GM12878 (cell line): ENCODE data around the gene PCDH1. TPM values are rescaled to one million over a fixed set of nuclear protein-coding genes. Genes with fewer than 3 reads are reported as not detected.

Experiments
- ATAC-seq: fragments of 200-7000 bp; cut with Tn5 transposase; 3 replicates; pipeline ENCODE4 v1.9.1; 2020; ENCODE audit warnings: mild to moderate bottlenecking, moderate library complexity
- BruUV-seq: library from RNA; stranded (reverse); fragments of 400-500 nt; replicated peaks from 2 replicates; lab custom pipeline; 2021; lab: Mats Ljungman, UMichigan
- CTCF ChIA-PET: fragments of 300-600 bp; sonication (Branson Sonifier 250); formaldehyde crosslinking; extraction: SDS; loops from one replicate; lab custom pipeline; 2021; ENCODE audit warnings: inconsistent platforms; lab: Yijun Ruan, JAX
- POLR2A ChIA-PET: fragments of 350-600 bp; formaldehyde crosslinking; extraction: SDS; loops from one replicate; lab custom pipeline; 2021; ENCODE audit warnings: inconsistent platforms; lab: Charles Lee
- RAD21 ChIA-PET: fragments of 300-600 bp; sonication (Branson Sonifier 250); formaldehyde crosslinking; loops from one replicate; lab custom pipeline; 2023; ENCODE audit warnings: antibody characterized with exemption; ENCODE audit not compliant: unreplicated experiment; lab: Charles Lee
- SMC1A ChIA-PET: fragments of 300-600 bp; sonication (Branson Sonifier 250); formaldehyde crosslinking; loops from one replicate; lab custom pipeline; 2023; ENCODE audit not compliant: unreplicated experiment, uncharacterized antibody; lab: Charles Lee
- DNase-seq: peaks from one replicate; pipeline ENCODE4 v3.0.0-alpha.2; 2011; ENCODE audit warnings: low read depth, low spot score
- FAIRE-seq: peaks from 3 replicates; lab custom pipeline; 2011; peaks lifted over from hg19 to GRCh38; lab: Jason Lieb, UNC
- H2AFZ ChIP-seq: 2 replicates; pipeline ENCODE4 v1.6.0; 2011; ENCODE audit warnings: low read depth, low read length, control low read depth; ENCODE audit not compliant: control insufficient read depth
- H3K27ac ChIP-seq: 2 replicates; pipeline ENCODE4 v1.5.1; 2011; ENCODE audit warnings: control low read depth; ENCODE audit not compliant: control insufficient read depth, insufficient read depth
- H3K27me3 ChIP-seq, 2 experiments: replicated peaks in 1 of 2; 2 replicates each; pipeline versions ENCODE4 v1.6.0 to v1.6.1; 2011; ENCODE audit warnings: low read length in 1 of 2; ENCODE audit not compliant: control insufficient read depth in 2 of 2, insufficient read depth in 2 of 2
- H3K36me3 ChIP-seq, 2 experiments: 2 replicates each; pipeline ENCODE4 v1.5.1; 2011; ENCODE audit warnings: low read length in 1 of 2; ENCODE audit not compliant: control insufficient read depth in 2 of 2, insufficient read depth in 2 of 2
- H3K4me1 ChIP-seq: 2 replicates; pipeline ENCODE4 v1.6.1; 2011; ENCODE audit warnings: mild to moderate bottlenecking, low read length, moderate library complexity, mixed read lengths; ENCODE audit not compliant: control insufficient read depth, insufficient read depth
- H3K4me2 ChIP-seq: 2 replicates; pipeline ENCODE4 v1.6.0; 2011; ENCODE audit warnings: control low read depth; ENCODE audit not compliant: control insufficient read depth, insufficient read depth
- H3K4me3 ChIP-seq: fragments of 200-600 bp; sonication (generic); 2 replicates; pipeline ENCODE4 v1.5.1; 2016
- H3K79me2 ChIP-seq: 2 replicates; pipeline ENCODE4 v1.6.0; 2011; ENCODE audit warnings: low read length; ENCODE audit not compliant: control insufficient read depth, insufficient read depth
- H3K9ac ChIP-seq: 2 replicates; pipeline ENCODE4 v1.8.0; 2011; ENCODE audit warnings: low read length, control low read depth, mixed read lengths; ENCODE audit not compliant: control insufficient read depth, insufficient read depth
- H3K9me3 ChIP-seq: replicated peaks from 3 replicates; pipeline ENCODE4 v1.5.1; 2011; ENCODE audit warnings: mild to moderate bottlenecking, low read length; ENCODE audit not compliant: control insufficient read depth, insufficient read depth
- H4K20me1 ChIP-seq: 2 replicates; pipeline ENCODE4 v1.6.0; 2011; ENCODE audit not compliant: control insufficient read depth, insufficient read depth
- FOXK2 ChIP-seq: fragments of 450-650 bp; IDR thresholded peaks from 2 replicates; pipeline ENCODE4 v1.6.1; 2017; ENCODE audit warnings: mild to moderate bottlenecking, moderate library complexity
- IRF5 ChIP-seq: fragments of 450-650 bp; IDR thresholded peaks from 2 replicates; pipeline ENCODE4 v1.6.1; 2017; ENCODE audit warnings: borderline replicate concordance
- MXI1 ChIP-seq: fragments of 150-350 bp; IDR thresholded peaks from 2 replicates; pipeline ENCODE4 v1.6.1; 2011; ENCODE audit warnings: low read depth, mild to moderate bottlenecking, inconsistent platforms, low read length, improper control_type of control experiment
- RAD51 ChIP-seq: fragments of 450-650 bp; IDR thresholded peaks from 2 replicates; pipeline ENCODE4 v1.6.1; 2016; ENCODE audit warnings: moderate library complexity, mild to moderate bottlenecking, inconsistent platforms
- RB1 ChIP-seq: fragments of 450-650 bp; formaldehyde crosslinking; IDR thresholded peaks from 2 replicates; pipeline ENCODE4 v1.6.1; 2017; ENCODE audit warnings: mild to moderate bottlenecking, borderline replicate concordance
- SMAD1 ChIP-seq: fragments of 450-650 bp; IDR thresholded peaks from 2 replicates; pipeline ENCODE4 v1.6.1; 2018; ENCODE audit warnings: mild to moderate bottlenecking, low read depth; ENCODE audit not compliant: partially characterized antibody
- SPI1 ChIP-seq: IDR thresholded peaks from 2 replicates; pipeline ENCODE4 v1.6.1; 2011; ENCODE audit warnings: low read depth, mild to moderate bottlenecking, low read length, moderate library complexity, borderline replicate concordance; ENCODE audit not compliant: insufficient read depth
- WGBS: methylation state at CpG from one replicate; pipeline ENCODE4 v1.1.6; 2016; ENCODE audit warnings: low lambda C conversion rate; ENCODE audit not compliant: insufficient replicate concordance, insufficient coverage; ENCODE audit errors: missing lambda C conversion rate; 5-methylcytosine and 5-hydroxymethylcytosine counted together
- in situ Hi-C: fragments of 300-500 bp; cut with MboI; formaldehyde crosslinking; loops from 9 replicates; pipeline ENCODE4 v1.14.3; 2018; ENCODE audit warnings: mixed read lengths
- intact Hi-C: fragments of 100-400 bp; cut with micrococcal nuclease; formaldehyde crosslinking; loops from one replicate; pipeline ENCODE4 v1.14.2; 2022; ENCODE audit not compliant: unreplicated experiment
- polyA plus RNA-seq, 11 experiments: library from polyadenylated mRNA; depleted of rRNA in 4 of 11; unstranded in 6 of 11; stranded (reverse) in 5 of 11; fragments of >200 nt; fragmentation: Nextera tagmentation in 4 of 11; fragmentation: Illumina TruSeq in 1 of 11; extraction: Ambion mirVana in 4 of 11; extraction: Trizol in 1 of 11; gene quantifications; 1 replicate in 1 of 11; 2 replicates in 10 of 11; pipeline versions ENCODE4 v1.2.1 to v1.2.3, GENCODE V29; 2011 to 2016; ENCODE audit warnings: inconsistent platforms in 2 of 11, missing spikeins in 2 of 11, low read depth in 1 of 11
- total RNA-seq, 4 experiments: library from RNA; depleted of rRNA in 3 of 4; stranded (reverse); fragments of >200 nt in 3 of 4; fragmentation: Illumina TruSeq in 1 of 4; extraction: Trizol in 1 of 4; gene quantifications; 2 replicates each; pipeline versions ENCODE4 v1.2.1 to v1.2.3, GENCODE V29; 2013 to 2021
- TF ChIP-seq, protein P1 (sequence below): fragments of 450-650 bp; IDR thresholded peaks from 2 replicates; pipeline ENCODE4 v1.6.1; 2017; ENCODE audit warnings: mild to moderate bottlenecking, low read depth, inconsistent platforms; ENCODE audit not compliant: poor library complexity, severe bottlenecking
- TF ChIP-seq, protein P2 (sequence below): fragments of 450-650 bp; IDR thresholded peaks from 2 replicates; pipeline ENCODE4 v1.6.1; 2017; ENCODE audit warnings: low read depth, mild to moderate bottlenecking, moderate library complexity

The PCDH1 gene
- total and polyA plus RNA-seq, 10 of the 15 experiments (the other 5 are each of a cell fraction or from before 2014, with no cell fraction given): 0.07 to 0.36 (median 0.16) TPM; not detected in 7

GRCh38 chr5:141815796-141816180, 62.4 kb downstream of the PCDH1 start:
- no peak overlapping the region for H3K27ac ChIP-seq
- intact Hi-C loops (loop anchor here (2.0 kb wide), 1 partner anchor 123 kb away; no protein-coding TSS in a partner anchor), in situ Hi-C loops (no loop called here)
- H3K9ac ChIP-seq: no peak overlapping the region
- ATAC-seq (no peak), FAIRE-seq (no peak), DNase-seq (no peak)
- H3K27me3 ChIP-seq: peaks cover 0 to 2% of the 10 kb centered on the region in 2 experiments; a peak in 2 of 4 replicates
- RAD21 ChIA-PET: interaction anchor here (1.3 to 2.1 kb wide), 2 partner anchors 114 to 145 kb away, joined by 4 read pairs; no protein-coding TSS in a partner anchor
- H3K4me1 ChIP-seq: no peaks in the 10 kb centered on the region
- SMC1A ChIA-PET: interaction anchor here (0.8 to 1.4 kb wide), 2 partner anchors 13 to 124 kb away, joined by 3 to 4 read pairs; no protein-coding TSS in a partner anchor
- POLR2A ChIA-PET: no interaction called here
- H4K20me1 ChIP-seq: no peaks in the 10 kb centered on the region
- no peak overlapping the region for H3K4me2 ChIP-seq
- H3K9me3 ChIP-seq: no peaks in the 10 kb centered on the region
- no peaks in the 10 kb centered on the region for H3K36me3 ChIP-seq
- TF ChIP-seq SMAD1: no peak
- CTCF ChIA-PET: interaction anchor here (0.9 to 2.6 kb wide), 6 partner anchors 9 to 145 kb away, joined by 3 to 8 read pairs (median 4); no protein-coding TSS in a partner anchor
- 9% methylated on average over 3 of the region's 3 CpGs for WGBS
- no peak overlapping the region for H3K4me3 ChIP-seq
- no TSS peak for BruUV-seq
- no peak overlapping the region for H2AFZ ChIP-seq
- H3K79me2 ChIP-seq: no peaks in the 10 kb centered on the region

- Histone ChIP-seq H3K27me3 (peaks cover 0 to 2% of the 10 kb centered on the region in 2 experiments; a peak in 2 of 4 replicates), H4K20me1 (no peaks in the 10 kb centered on the region), H3K27ac (no peak overlapping the region), H3K4me2 (no peak overlapping the region), H3K79me2 (no peaks in the 10 kb centered on the region), H3K9ac (no peak overlapping the region), H3K4me1 (no peaks in the 10 kb centered on the region), H3K9me3 (no peaks in the 10 kb centered on the region), H3K4me3 (no peak overlapping the region), H2AFZ (no peak overlapping the region), H3K36me3 (no peaks in the 10 kb centered on the region)
- CTCF ChIA-PET: interaction anchor here (1.0 to 3.9 kb wide), 9 partner anchors 9 to 123 kb away, joined by 3 to 26 read pairs (median 3); partner anchors contain the start of gene PCDH1
- FAIRE-seq (no peak), ATAC-seq (no peak), DNase-seq (no peak)
- POLR2A ChIA-PET: interaction anchor here (0.6 kb wide), 1 partner anchor 1336 kb away, joined by 4 read pairs; no protein-coding TSS in a partner anchor
- intact Hi-C loops: loop anchor here (2.0 kb wide), 1 partner anchor 122 kb away; no protein-coding TSS in a partner anchor
- in situ Hi-C loops: no loop called here
- SMC1A ChIA-PET: interaction anchor here (0.7 to 1.4 kb wide), 5 partner anchors 20 to 300 kb away, joined by 3 read pairs; no protein-coding TSS in a partner anchor
- RAD21 ChIA-PET: interaction anchor here (0.6 to 2.1 kb wide), 3 partner anchors 123 to 349 kb away, joined by 4 to 7 read pairs (median 4); no protein-coding TSS in a partner anchor
- BruUV-seq: no TSS peak
- no peak for TF ChIP-seq MXI1
- TF ChIP-seq RAD51: no peak
- TF ChIP-seq, protein P1, sequence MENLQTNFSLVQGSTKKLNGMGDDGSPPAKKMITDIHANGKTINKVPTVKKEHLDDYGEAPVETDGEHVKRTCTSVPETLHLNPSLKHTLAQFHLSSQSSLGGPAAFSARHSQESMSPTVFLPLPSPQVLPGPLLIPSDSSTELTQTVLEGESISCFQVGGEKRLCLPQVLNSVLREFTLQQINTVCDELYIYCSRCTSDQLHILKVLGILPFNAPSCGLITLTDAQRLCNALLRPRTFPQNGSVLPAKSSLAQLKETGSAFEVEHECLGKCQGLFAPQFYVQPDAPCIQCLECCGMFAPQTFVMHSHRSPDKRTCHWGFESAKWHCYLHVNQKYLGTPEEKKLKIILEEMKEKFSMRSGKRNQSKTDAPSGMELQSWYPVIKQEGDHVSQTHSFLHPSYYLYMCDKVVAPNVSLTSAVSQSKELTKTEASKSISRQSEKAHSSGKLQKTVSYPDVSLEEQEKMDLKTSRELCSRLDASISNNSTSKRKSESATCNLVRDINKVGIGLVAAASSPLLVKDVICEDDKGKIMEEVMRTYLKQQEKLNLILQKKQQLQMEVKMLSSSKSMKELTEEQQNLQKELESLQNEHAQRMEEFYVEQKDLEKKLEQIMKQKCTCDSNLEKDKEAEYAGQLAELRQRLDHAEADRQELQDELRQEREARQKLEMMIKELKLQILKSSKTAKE: no peak
- no peak for TF ChIP-seq SPI1
- TF ChIP-seq, protein P2, sequence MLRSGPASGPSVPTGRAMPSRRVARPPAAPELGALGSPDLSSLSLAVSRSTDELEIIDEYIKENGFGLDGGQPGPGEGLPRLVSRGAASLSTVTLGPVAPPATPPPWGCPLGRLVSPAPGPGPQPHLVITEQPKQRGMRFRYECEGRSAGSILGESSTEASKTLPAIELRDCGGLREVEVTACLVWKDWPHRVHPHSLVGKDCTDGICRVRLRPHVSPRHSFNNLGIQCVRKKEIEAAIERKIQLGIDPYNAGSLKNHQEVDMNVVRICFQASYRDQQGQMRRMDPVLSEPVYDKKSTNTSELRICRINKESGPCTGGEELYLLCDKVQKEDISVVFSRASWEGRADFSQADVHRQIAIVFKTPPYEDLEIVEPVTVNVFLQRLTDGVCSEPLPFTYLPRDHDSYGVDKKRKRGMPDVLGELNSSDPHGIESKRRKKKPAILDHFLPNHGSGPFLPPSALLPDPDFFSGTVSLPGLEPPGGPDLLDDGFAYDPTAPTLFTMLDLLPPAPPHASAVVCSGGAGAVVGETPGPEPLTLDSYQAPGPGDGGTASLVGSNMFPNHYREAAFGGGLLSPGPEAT: no peak
- no peak for TF ChIP-seq IRF5
- TF ChIP-seq RB1: no peak
- TF ChIP-seq FOXK2: no peak
These were observed 63.0 kb downstream of the PCDH1 start for GRCh38 chr5:141815051-141815795.
